Measurements from ENCODE around the gene TOP3B. TPM values are rescaled to one million over a fixed set of nuclear protein-coding genes. Genes with fewer than 3 reads are reported as not detected.

Gene TOP3B
- total and polyA plus RNA-seq, 9 of the 15 experiments (the other 6 are each of a cell fraction or from before 2014, with no cell fraction given): 3.0 to 188 (median 112) TPM

DNA sequence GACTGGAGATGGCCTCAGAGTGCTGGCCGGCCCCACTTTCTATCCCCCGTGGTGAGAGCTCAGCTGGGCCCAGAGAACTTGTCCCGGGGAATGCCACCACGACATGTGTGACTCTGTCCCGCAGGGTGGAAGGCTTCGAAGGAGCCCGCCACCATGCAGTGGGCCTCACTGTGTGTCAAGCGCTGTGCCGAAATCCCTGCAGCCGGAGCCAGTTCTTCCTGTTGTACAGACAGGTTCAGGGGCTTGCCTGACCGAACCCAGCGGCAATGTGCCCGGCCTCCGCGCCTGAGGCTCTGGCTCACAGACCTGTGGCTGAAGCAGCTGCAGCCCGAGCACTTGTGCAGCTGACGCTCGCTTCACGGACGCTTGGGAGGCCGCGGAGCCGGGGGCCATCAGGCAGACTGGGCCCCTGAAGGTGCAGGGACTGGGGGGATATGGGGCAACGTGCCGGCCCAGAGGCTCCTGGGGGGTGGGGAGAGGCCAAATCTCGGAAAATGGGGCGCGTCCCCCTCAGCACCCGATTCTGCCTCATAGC is 30.6 kb downstream of the TOP3B start:
- Histone ChIP-seq H3K4me3 (peak overlapping the region; percentile 66), H3K9ac (ENCODE audit: insufficient read depth in 1 of 2, low read depth in 2 of 2, low read length in 2 of 2) (peak overlapping the region; percentile 71 to 96), H3K4me2 (ENCODE audit: insufficient read depth, low read length) (peak overlapping the region; percentile 95), H3K36me3 (ENCODE audit: control insufficient read depth, insufficient read depth, low read length) (peaks cover 10% of the 10 kb centered on the region), H3K4me1 (replicated peaks in 1 of 2; ENCODE audit: control insufficient read depth in 2 of 2, insufficient read depth in 2 of 2, low read length in 2 of 2) (peaks cover 34 to 48% of the 10 kb centered on the region in 2 experiments), H4K20me1 (replicated peaks; ENCODE audit: control insufficient read depth, insufficient read depth, low read length) (0 out of 2 replicates have a peak, but pooled peaks cover 6% of the 10 kb centered on the region), H3K79me2 (ENCODE audit: control insufficient read depth, insufficient read depth, low read length) (peaks cover 36% of the 10 kb centered on the region), H3K9me1 (ENCODE audit: control insufficient read depth, insufficient read depth, low read length) (peaks cover 7% of the 10 kb centered on the region), H3K9me3 (replicated peaks; ENCODE audit: control insufficient read depth, insufficient read depth, low read depth, low read length) (peaks cover 6% of the 10 kb centered on the region), H3K27me3 (ENCODE audit: control insufficient read depth in 2 of 2, insufficient read depth in 2 of 2, low read length in 2 of 2) (no peaks in the 10 kb centered on the region), H2AFZ (ENCODE audit: low read depth, low read length) (peak overlapping the region; percentile 93), H3K27ac (ENCODE audit: extremely low read depth, low read depth, low read length) (peak overlapping the region; percentile 68)
- DNase-seq (ENCODE audit: extremely low read depth in 1 of 4, low spot score in 3 of 4): peak in 2 of 4 experiments; percentile 78 to 83
- CTCF ChIA-PET (ENCODE audit: low intra/inter-chr PET ratio): interaction anchor here (0.5 to 4.8 kb wide), 7 partner anchors 14 to 246 kb away, joined by 3 to 114 read pairs (median 6); no protein-coding TSS in a partner anchor
- in situ Hi-C loops (cut with MboI): loop anchor here (5.0 kb wide), 1 partner anchor 270 kb away; no protein-coding TSS in a partner anchor
- 33% methylated on average over 29 of the region's 29 CpGs for WGBS (ENCODE audit: insufficient coverage, low coverage, missing lambda C conversion rate)
- intact Hi-C loops (cut with micrococcal nuclease): loop anchor here (2.0 kb wide), 2 partner anchors 13 to 239 kb away; no protein-coding TSS in a partner anchor
- POLR2A ChIA-PET: interaction anchor here (0.7 to 42.4 kb wide), 25 partner anchors 13 to 359 kb away, joined by 3 to 1041 read pairs (median 3); partner anchors contain the start of gene TOP3B
- BruUV-seq (replicated peaks): no TSS peak
- FAIRE-seq: no peak
- ATAC-seq: peak; percentile 53
- TF ChIP-seq SRF (CRISPR knock-in tag; IDR thresholded peaks at IDR 0.05) (no peak), ZKSCAN1 (IDR thresholded peaks at IDR 0.05; ENCODE audit: low read depth, low read length) (peak; percentile 44; the same call in 1 of the 2 replicates), CHD4 (IDR thresholded peaks at IDR 0.05; ENCODE audit: insufficient read depth, insufficient replicate concordance, low read depth, low read length, poor library complexity, severe bottlenecking) (peak; percentile 82), SMC3 (conservative IDR thresholded peaks at IDR 0.05; ENCODE audit: insufficient read depth, low read depth, low read length) (0 out of 2 replicates have a peak, but pooled peaks have one; percentile 9), ZC3H11A (IDR thresholded peaks at IDR 0.05; ENCODE audit: low read depth, low read length) (peak; percentile 38; the same call in 1 of the 2 replicates)
- TF ChIP-seq, protein P1, sequence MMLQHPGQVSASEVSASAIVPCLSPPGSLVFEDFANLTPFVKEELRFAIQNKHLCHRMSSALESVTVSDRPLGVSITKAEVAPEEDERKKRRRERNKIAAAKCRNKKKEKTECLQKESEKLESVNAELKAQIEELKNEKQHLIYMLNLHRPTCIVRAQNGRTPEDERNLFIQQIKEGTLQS (IDR thresholded peaks at IDR 0.05): no peak
- TF ChIP-seq, protein P1 (CRISPR knock-in tag; conservative IDR thresholded peaks at IDR 0.05): peak; percentile 74
- TF ChIP-seq, protein P2, sequence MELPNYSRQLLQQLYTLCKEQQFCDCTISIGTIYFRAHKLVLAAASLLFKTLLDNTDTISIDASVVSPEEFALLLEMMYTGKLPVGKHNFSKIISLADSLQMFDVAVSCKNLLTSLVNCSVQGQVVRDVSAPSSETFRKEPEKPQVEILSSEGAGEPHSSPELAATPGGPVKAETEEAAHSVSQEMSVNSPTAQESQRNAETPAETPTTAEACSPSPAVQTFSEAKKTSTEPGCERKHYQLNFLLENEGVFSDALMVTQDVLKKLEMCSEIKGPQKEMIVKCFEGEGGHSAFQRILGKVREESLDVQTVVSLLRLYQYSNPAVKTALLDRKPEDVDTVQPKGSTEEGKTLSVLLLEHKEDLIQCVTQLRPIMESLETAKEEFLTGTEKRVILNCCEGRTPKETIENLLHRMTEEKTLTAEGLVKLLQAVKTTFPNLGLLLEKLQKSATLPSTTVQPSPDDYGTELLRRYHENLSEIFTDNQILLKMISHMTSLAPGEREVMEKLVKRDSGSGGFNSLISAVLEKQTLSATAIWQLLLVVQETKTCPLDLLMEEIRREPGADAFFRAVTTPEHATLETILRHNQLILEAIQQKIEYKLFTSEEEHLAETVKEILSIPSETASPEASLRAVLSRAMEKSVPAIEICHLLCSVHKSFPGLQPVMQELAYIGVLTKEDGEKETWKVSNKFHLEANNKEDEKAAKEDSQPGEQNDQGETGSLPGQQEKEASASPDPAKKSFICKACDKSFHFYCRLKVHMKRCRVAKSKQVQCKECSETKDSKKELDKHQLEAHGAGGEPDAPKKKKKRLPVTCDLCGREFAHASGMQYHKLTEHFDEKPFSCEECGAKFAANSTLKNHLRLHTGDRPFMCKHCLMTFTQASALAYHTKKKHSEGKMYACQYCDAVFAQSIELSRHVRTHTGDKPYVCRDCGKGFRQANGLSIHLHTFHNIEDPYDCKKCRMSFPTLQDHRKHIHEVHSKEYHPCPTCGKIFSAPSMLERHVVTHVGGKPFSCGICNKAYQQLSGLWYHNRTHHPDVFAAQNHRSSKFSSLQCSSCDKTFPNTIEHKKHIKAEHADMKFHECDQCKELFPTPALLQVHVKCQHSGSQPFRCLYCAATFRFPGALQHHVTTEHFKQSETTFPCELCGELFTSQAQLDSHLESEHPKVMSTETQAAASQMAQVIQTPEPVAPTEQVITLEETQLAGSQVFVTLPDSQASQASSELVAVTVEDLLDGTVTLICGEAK (IDR thresholded peaks at IDR 0.05): no peak
- TF ChIP-seq, protein P2 (CRISPR knock-in tag; IDR thresholded peaks at IDR 0.05): no peak
- TF ChIP-seq, protein P3, sequence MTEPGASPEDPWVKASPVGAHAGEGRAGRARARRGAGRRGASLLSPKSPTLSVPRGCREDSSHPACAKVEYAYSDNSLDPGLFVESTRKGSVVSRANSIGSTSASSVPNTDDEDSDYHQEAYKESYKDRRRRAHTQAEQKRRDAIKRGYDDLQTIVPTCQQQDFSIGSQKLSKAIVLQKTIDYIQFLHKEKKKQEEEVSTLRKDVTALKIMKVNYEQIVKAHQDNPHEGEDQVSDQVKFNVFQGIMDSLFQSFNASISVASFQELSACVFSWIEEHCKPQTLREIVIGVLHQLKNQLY (CRISPR knock-in tag; conservative IDR thresholded peaks at IDR 0.05): 0 out of 4 replicates have a peak, but pooled peaks of 1 of the 2 experiments have one; percentile 92
